NCI-H128 (cell line): ENCODE data around the gene GIPR.
"Not testable (repeated sequence)": the region's sequence is repeated elsewhere in the genome, so short reads cannot be mapped to it uniquely, and the experiment has no call there.

ENCODE experiments used
- DNase-seq: peaks from one replicate; lab custom pipeline; 2025; ENCODE audit not compliant: unreplicated experiment; lab: John Stamatoyannopoulos, UW

Gene GIPR

GRCh38 chr19:45691516-45692186, 23.6 kb downstream of the GIPR start, which contains the start of gene SNRPD2:
SNRPD2 (minus strand) TSS chr19:45691953; CDS start chr19:45691888, 65 bp downstream.
- DNase-seq: peak; percentile 95

- DNase-seq: peak; percentile 98
Observed at GRCh38 chr19:45692187-45693105, 24.4 kb downstream of the GIPR start, which contains the start of gene QPCTL. QPCTL (plus strand) TSS chr19:45692666; CDS start chr19:45692704, 38 bp downstream.

GRCh38 chr19:45693106-45693788, 25.2 kb downstream of the GIPR start:
- DNase-seq: peak; percentile 49

GRCh38 chr19:45701676-45702075, 33.7 kb downstream of the GIPR start:
- no peak for DNase-seq

- DNase-seq: no peak
Observed at GRCh38 chr19:45705115-45705514, 37.1 kb downstream of the GIPR start.

- DNase-seq: no peak
Observed at GRCh38 chr19:45705710-45706415, 37.8 kb downstream of the GIPR start.

GRCh38 chr19:45710356-45711130, 42.5 kb downstream of the GIPR start:
- DNase-seq: no peak

GRCh38 chr19:45711851-45712698, 44.1 kb downstream of the GIPR start:
- DNase-seq: no peak

- no peak for DNase-seq
Observed at GRCh38 chr19:45712699-45713067, 44.7 kb downstream of the GIPR start.

- no peak for DNase-seq
Observed at GRCh38 chr19:45713141-45713540, 45.1 kb downstream of the GIPR start.

- DNase-seq: no peak
Observed at GRCh38 chr19:45715139-45715538, 47.1 kb downstream of the GIPR start.

- DNase-seq: no peak
Observed at GRCh38 chr19:45716359-45717130, 48.5 kb downstream of the GIPR start.

- DNase-seq: peak; percentile 98
Observed at GRCh38 chr19:45717131-45717982, 49.3 kb downstream of the GIPR start.

- DNase-seq: no peak
Observed at GRCh38 chr19:45717983-45718650, 50.1 kb downstream of the GIPR start.

GRCh38 chr19:45720065-45720464, 52.0 kb downstream of the GIPR start:
- DNase-seq: not testable (repeated sequence)

- DNase-seq: not testable (repeated sequence)
Observed at GRCh38 chr19:45728683-45729082, 60.7 kb downstream of the GIPR start.

GRCh38 chr19:45729800-45730290, 61.8 kb downstream of the GIPR start:
- no peak for DNase-seq
